Neural crest cell (in vitro differentiated cells): Measurements from ENCODE around the gene JAG2. TPM values are rescaled to one million over a fixed set of nuclear protein-coding genes. Genes with fewer than 3 reads are reported as not detected.
A peak's percentile ranks its signal among the peaks of the same experiment; 100 is the strongest.

Experiments used
- DNase-seq: peaks from one replicate; pipeline ENCODE4 v3.0.0; 2021; ENCODE audit warnings: low read depth, mixed read lengths, low spot score
- H3K27ac Mint-ChIP-seq: one replicate; pipeline ENCODE4 v1.8.0; 2021; ENCODE audit warnings: mild to moderate bottlenecking, mixed read lengths; ENCODE audit not compliant: unreplicated experiment
- H3K27me3 Mint-ChIP-seq: 2 replicates; pipeline ENCODE4 v1.8.0; 2021; ENCODE audit warnings: low read depth, mild to moderate bottlenecking, mixed read lengths
- H3K36me3 Mint-ChIP-seq: 2 replicates; pipeline ENCODE4 v1.8.0; 2021; ENCODE audit warnings: low read depth, mild to moderate bottlenecking, mixed read lengths
- H3K4me1 Mint-ChIP-seq: 2 replicates; pipeline ENCODE4 v1.8.0; 2021; ENCODE audit warnings: mixed read lengths
- H3K4me3 Mint-ChIP-seq: one replicate; pipeline ENCODE4 v1.8.0; 2021; ENCODE audit warnings: mild to moderate bottlenecking, mixed read lengths
- H3K9me3 Mint-ChIP-seq: 2 replicates; pipeline ENCODE4 v1.8.0; 2021; ENCODE audit warnings: mixed read lengths
- total RNA-seq: library from RNA; stranded (reverse); gene quantifications from 2 replicates; pipeline ENCODE4 v1.2.1, GENCODE V29; 2021
- TF ChIP-seq, protein P1 (sequence below): fragments of 200-600 bp; sonication (generic); conservative IDR thresholded peaks from 2 replicates; pipeline ENCODE4 v1.5.0; 2021; ENCODE audit warnings: antibody characterized with exemption, mild to moderate bottlenecking

The JAG2 gene
- total RNA-seq, 1 donor from 2014 or later = 4.2 TPM

DNA sequence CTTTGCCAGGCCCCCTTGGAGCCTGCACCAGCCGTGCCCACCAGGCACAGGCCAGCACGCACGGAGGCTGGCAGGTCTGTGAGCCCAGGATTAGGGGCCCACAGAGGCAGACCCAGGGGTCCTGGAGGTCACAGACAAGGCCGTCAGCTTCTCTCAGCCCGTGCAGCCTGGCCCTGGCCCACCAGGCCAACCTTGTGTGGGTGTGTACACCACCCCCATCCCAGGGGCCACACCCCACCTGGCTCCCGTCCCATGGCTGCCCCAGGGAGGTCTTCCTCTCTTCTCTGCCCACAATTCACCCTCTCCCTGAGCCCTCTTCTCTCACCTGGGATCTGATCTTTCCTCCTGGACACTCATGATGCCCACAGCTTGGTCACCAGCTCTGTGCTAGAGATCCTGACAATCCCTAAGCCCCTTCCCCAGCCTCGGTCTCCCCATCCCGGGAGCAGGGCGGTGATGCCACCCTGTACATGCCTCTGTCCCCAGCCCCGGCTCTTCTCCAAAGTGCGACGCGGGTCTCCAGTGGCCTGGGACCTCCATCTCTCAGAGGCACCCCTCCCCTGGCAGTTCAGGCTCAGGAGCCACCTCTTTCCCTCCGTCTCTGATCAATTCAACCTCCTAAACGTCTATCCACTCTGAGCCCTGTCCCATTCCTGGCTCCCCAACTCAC, 72.2 kb downstream of the JAG2 start:
- peaks cover 5% of the 10 kb centered on the region for H3K9me3 Mint-ChIP-seq
- no peak for DNase-seq
- H3K27ac Mint-ChIP-seq = no peak overlapping the region
- peaks cover 3% of the 10 kb centered on the region for H3K4me1 Mint-ChIP-seq
- H3K4me3 Mint-ChIP-seq = no peak overlapping the region
- H3K27me3 Mint-ChIP-seq = peaks cover 4% of the 10 kb centered on the region
- TF ChIP-seq, protein P1, sequence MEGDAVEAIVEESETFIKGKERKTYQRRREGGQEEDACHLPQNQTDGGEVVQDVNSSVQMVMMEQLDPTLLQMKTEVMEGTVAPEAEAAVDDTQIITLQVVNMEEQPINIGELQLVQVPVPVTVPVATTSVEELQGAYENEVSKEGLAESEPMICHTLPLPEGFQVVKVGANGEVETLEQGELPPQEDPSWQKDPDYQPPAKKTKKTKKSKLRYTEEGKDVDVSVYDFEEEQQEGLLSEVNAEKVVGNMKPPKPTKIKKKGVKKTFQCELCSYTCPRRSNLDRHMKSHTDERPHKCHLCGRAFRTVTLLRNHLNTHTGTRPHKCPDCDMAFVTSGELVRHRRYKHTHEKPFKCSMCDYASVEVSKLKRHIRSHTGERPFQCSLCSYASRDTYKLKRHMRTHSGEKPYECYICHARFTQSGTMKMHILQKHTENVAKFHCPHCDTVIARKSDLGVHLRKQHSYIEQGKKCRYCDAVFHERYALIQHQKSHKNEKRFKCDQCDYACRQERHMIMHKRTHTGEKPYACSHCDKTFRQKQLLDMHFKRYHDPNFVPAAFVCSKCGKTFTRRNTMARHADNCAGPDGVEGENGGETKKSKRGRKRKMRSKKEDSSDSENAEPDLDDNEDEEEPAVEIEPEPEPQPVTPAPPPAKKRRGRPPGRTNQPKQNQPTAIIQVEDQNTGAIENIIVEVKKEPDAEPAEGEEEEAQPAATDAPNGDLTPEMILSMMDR = no peak
- peaks cover 5% of the 10 kb centered on the region for H3K36me3 Mint-ChIP-seq

DNA sequence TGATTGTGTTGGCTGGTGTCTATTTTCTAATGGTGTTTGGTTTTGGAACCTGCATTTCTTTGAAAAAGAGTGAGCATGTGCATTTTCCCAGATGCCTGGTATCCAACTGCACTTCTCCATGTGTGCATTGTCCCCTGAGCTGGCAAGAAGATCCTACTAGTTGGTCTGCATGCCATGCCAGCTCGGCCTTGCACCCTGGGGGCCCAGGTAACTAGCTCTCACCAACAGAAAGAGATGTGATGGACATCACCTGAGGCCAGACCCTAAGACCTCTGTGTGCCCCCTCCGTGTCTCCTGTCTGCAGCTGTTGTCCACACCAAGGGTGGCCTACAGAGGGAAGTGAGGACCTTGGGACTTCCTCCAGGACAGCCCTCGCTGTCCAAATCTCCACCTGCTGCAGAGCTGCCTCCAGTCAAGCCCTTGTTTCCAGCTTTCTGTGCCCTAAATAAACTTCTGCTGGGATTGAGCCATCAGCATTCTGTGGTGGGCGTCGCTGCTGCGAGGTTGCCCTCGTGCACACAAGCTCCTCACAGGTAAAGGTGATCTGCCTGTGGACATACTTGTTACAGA, 73.3 kb downstream of the JAG2 start:
- H3K4me3 Mint-ChIP-seq = peak overlapping the region; percentile 68

DNA sequence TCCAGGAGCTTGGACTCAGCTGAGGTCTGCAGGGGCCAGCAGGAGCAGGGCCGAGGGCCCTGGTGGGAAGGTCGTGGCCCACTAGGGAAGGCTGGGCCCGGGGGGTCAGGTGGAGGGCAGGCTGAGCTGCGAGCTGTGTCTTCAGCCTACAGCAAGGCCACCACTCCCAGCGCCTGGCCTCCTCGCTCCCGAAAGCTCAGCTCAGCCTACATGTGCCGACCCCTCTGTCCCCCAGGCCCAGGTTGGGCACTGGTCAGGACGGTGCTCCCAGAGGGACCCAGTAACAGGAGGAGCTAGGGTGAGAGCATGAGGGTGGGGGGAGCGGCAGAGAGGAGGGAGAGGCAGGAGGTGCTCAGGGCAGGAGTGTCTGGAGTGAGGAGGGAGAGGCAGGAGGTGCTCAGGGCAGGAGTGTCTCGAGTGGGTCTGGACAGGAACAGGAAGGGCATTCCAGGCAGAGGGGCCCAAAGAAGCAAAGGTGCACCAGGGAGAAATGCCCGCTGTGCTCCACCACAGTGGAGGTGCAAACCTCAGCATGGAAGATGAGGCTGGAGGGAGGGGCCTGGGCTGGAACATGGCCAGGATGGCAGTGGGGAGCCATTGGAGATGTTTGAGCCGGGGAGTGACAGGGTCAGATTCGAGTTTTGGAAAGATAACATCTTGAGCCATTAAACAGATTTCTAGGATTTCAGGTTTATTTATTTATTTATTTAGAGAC, 74.2 kb downstream of the JAG2 start:
- H3K36me3 Mint-ChIP-seq = peaks cover 5% of the 10 kb centered on the region
- no peak overlapping the region for H3K27ac Mint-ChIP-seq
- H3K4me3 Mint-ChIP-seq = peak overlapping the region; percentile 49
- DNase-seq = no peak
- H3K27me3 Mint-ChIP-seq = peaks cover 4% of the 10 kb centered on the region
- H3K9me3 Mint-ChIP-seq = peaks cover 3% of the 10 kb centered on the region
- H3K4me1 Mint-ChIP-seq = peaks cover 7% of the 10 kb centered on the region
- TF ChIP-seq, protein P1 = no peak

More for the DNA sequence above, 73.3 kb downstream of the JAG2 start:
- H3K4me1 Mint-ChIP-seq = peaks cover 7% of the 10 kb centered on the region
- TF ChIP-seq, protein P1 = no peak
- H3K9me3 Mint-ChIP-seq = peaks cover 5% of the 10 kb centered on the region
- peaks cover 5% of the 10 kb centered on the region for H3K36me3 Mint-ChIP-seq
- no peak for DNase-seq
- no peak overlapping the region for H3K27ac Mint-ChIP-seq
- peaks cover 6% of the 10 kb centered on the region for H3K27me3 Mint-ChIP-seq

DNA sequence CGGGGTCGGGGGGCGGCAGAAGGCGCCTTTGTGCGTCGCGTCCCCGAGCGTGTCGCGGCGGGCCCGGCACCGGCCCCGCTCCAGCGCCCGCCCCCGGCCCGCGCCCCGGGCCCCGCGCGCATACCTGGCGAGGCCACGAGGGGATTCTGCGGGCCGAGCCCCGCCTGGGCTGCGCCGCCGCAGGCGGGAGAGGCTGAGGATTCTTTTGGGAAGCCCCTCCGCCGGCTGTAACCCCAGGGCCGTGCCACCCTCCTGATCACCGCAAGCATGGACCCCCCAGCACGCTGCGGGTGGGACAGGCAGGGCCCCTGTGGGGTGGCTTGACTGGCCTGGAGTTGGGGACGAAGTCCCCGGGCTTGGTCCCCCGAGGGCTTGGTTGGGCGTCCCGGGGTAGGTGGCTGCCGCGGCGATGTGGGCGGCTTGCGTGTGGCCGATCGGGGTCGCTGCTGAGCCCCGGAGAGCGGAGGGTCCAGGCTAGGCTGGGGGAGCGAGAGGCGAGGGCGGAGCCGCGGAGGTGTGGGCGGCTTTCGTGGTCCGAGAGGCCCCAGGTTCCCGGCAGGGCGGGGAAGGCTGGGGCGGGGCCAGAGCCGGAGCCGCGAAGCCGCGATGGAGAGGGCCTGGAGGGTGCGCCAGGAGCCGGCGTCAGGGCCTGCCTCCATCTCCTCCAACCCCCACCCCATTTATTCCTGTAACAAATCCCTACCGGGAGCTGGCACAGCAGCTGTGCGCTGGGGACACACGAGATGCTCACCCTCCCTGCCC, 75.0 kb downstream of the JAG2 start:
- H3K27ac Mint-ChIP-seq = no peak overlapping the region
- peak; percentile 74 for DNase-seq
- no peaks in the 10 kb centered on the region for H3K9me3 Mint-ChIP-seq
- H3K36me3 Mint-ChIP-seq = peaks cover 3% of the 10 kb centered on the region
- H3K4me3 Mint-ChIP-seq = peak overlapping the region; percentile 54
- TF ChIP-seq, protein P1 = peak; percentile 69
- peaks cover 7% of the 10 kb centered on the region for H3K4me1 Mint-ChIP-seq
- peaks cover 8% of the 10 kb centered on the region for H3K27me3 Mint-ChIP-seq

DNA sequence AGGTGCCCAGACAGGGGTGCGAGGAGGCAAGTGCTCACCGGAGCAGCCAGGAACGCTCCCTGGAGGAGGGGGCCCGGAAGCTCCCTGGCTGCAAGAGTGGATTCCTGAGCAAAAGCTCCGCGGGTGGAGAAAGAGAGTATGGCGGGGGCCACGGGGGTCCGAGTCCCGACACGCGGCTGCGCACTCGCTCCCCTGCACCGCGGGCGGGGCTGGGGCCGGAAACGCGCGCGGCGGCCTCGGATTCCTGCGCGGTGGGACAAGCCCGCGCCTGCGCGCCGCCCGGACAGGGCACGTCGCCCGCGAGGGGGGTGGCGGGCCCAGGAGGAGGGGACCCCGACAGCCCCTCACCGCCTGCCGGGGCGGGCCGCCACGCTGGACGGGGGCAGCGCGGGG, 75.5 kb downstream of the JAG2 start:
- H3K27ac Mint-ChIP-seq = no peak overlapping the region
- TF ChIP-seq, protein P1 = no peak
- H3K36me3 Mint-ChIP-seq = no peaks in the 10 kb centered on the region
- H3K4me3 Mint-ChIP-seq = peak overlapping the region; percentile 77
- no peaks in the 10 kb centered on the region for H3K9me3 Mint-ChIP-seq
- peaks cover 11% of the 10 kb centered on the region for H3K27me3 Mint-ChIP-seq
- no peak for DNase-seq
- peaks cover 7% of the 10 kb centered on the region for H3K4me1 Mint-ChIP-seq
